OCI-LY3 (cell line): Measurements from ENCODE around the gene CAMSAP2.

Source experiments
- H2AFZ ChIP-seq: fragments of 200-600, 300-600 bp; shearing (Covaris generic); 2 replicates; pipeline ENCODE4 v1.6.0; 2014; ENCODE audit warnings: antibody characterized with exemption, low read depth, low read length
- H3K27ac ChIP-seq: fragments of 200-600, 300-600 bp; sonication (generic); 2 replicates; pipeline ENCODE4 v1.5.1; 2014; ENCODE audit warnings: mild to moderate bottlenecking, low read length, moderate library complexity, mixed read lengths
- H3K27me3 ChIP-seq: fragments of 200-600, 300-600 bp; sonication (generic); 2 replicates; pipeline ENCODE4 v1.6.1; 2014; ENCODE audit warnings: low read depth, low read length, mixed read lengths
- H3K36me3 ChIP-seq: fragments of 200-600, 300-600 bp; sonication (generic); replicated peaks from 2 replicates; pipeline ENCODE3; 2014; ENCODE audit warnings: low read depth, low read length, mixed read lengths
- H3K4me1 ChIP-seq: fragments of 300-600, 200-600 bp; sonication (generic); 2 replicates; pipeline ENCODE4 v1.6.1; 2014; ENCODE audit warnings: low read length, mixed read lengths
- H3K4me2 ChIP-seq: fragments of 200-600, 300-600 bp; sonication (generic); 2 replicates; pipeline ENCODE4 v1.6.1; 2014; ENCODE audit warnings: low read length, mixed read lengths
- H3K4me3 ChIP-seq: fragments of 300-600, 200-600 bp; sonication (generic); 2 replicates; pipeline ENCODE4 v1.5.1; 2014; ENCODE audit warnings: antibody characterized with exemption, mild to moderate bottlenecking, low read length, moderate library complexity
- H3K79me2 ChIP-seq: fragments of 300-600, 200-600 bp; shearing (Covaris generic); 2 replicates; pipeline ENCODE4 v1.6.1; 2014; ENCODE audit warnings: mild to moderate bottlenecking, low read length, mixed read lengths
- H3K9ac ChIP-seq: fragments of 300-600, 200-600 bp; shearing (Covaris generic); 2 replicates; pipeline ENCODE4 v1.6.0; 2014; ENCODE audit warnings: mild to moderate bottlenecking, low read length, moderate library complexity
- H3K9me3 ChIP-seq: fragments of 200-600, 300-600 bp; shearing (Covaris generic); 2 replicates; pipeline ENCODE4 v1.6.1; 2014; ENCODE audit warnings: low read length, mixed read lengths; ENCODE audit not compliant: insufficient read depth
- H4K20me1 ChIP-seq: fragments of 200-600, 300-600 bp; sonication (generic); 2 replicates; pipeline ENCODE4 v1.6.1; 2016; ENCODE audit warnings: low read length, mixed read lengths; ENCODE audit not compliant: insufficient read depth
- CTCF ChIP-seq: fragments of 200-600, 300-600 bp; sonication (generic); IDR thresholded peaks from 2 replicates; pipeline ENCODE4 v1.5.1; 2014; ENCODE audit warnings: antibody characterized with exemption, low read length, low read depth
- EZH2phosphoT487 ChIP-seq: fragments of 200-600 bp; shearing (Covaris generic); IDR thresholded peaks from 2 replicates; pipeline ENCODE4 v1.6.1; 2018; ENCODE audit warnings: antibody characterized with exemption, mixed run types, low read depth

The CAMSAP2 gene

GRCh38 chr1:200802042-200802441 is 63.3 kb downstream of the CAMSAP2 start:
- H3K9me3 ChIP-seq = no peaks in the 10 kb centered on the region
- H3K27me3 ChIP-seq = no peaks in the 10 kb centered on the region
- no peaks in the 10 kb centered on the region for H3K36me3 ChIP-seq
- H3K4me2 ChIP-seq = no peak overlapping the region
- no peaks in the 10 kb centered on the region for H3K79me2 ChIP-seq
- no peaks in the 10 kb centered on the region for H3K4me1 ChIP-seq
- no peak overlapping the region for H3K9ac ChIP-seq
- no peak overlapping the region for H3K4me3 ChIP-seq
- H2AFZ ChIP-seq = no peak overlapping the region
- no peaks in the 10 kb centered on the region for H4K20me1 ChIP-seq
- TF ChIP-seq EZH2phosphoT487 = no peak
- H3K27ac ChIP-seq = no peak overlapping the region

- Histone ChIP-seq H3K9me3 (no peaks in the 10 kb centered on the region), H3K36me3 (no peaks in the 10 kb centered on the region), H3K4me2 (no peak overlapping the region), H3K4me3 (no peak overlapping the region), H3K9ac (no peak overlapping the region), H3K27me3 (no peaks in the 10 kb centered on the region), H3K79me2 (no peaks in the 10 kb centered on the region), H2AFZ (no peak overlapping the region), H3K27ac (no peak overlapping the region), H3K4me1 (no peaks in the 10 kb centered on the region), H4K20me1 (no peaks in the 10 kb centered on the region)
- TF ChIP-seq EZH2phosphoT487 (no peak), CTCF (peak; percentile 99)
Observed at GRCh38 chr1:200802865-200803512, 64.3 kb downstream of the CAMSAP2 start.

- Histone ChIP-seq H3K27ac (no peak overlapping the region), H3K4me2 (no peak overlapping the region), H3K9me3 (no peaks in the 10 kb centered on the region), H3K9ac (no peak overlapping the region), H3K36me3 (peaks cover 5% of the 10 kb centered on the region), H3K27me3 (no peaks in the 10 kb centered on the region), H3K79me2 (no peaks in the 10 kb centered on the region), H2AFZ (no peak overlapping the region), H3K4me1 (no peaks in the 10 kb centered on the region), H4K20me1 (no peaks in the 10 kb centered on the region), H3K4me3 (no peak overlapping the region)
- TF ChIP-seq CTCF = no peak
- TF ChIP-seq EZH2phosphoT487 = no peak
Observed at GRCh38 chr1:200805719-200806118, 67.0 kb downstream of the CAMSAP2 start.

GRCh38 chr1:200808846-200809245 is 70.2 kb downstream of the CAMSAP2 start:
- Histone ChIP-seq H3K36me3 (peaks cover 5% of the 10 kb centered on the region), H3K9ac (no peak overlapping the region), H4K20me1 (no peaks in the 10 kb centered on the region), H3K4me2 (no peak overlapping the region), H3K4me3 (no peak overlapping the region), H3K9me3 (no peaks in the 10 kb centered on the region), H3K27ac (no peak overlapping the region), H3K4me1 (no peaks in the 10 kb centered on the region), H2AFZ (no peak overlapping the region), H3K79me2 (no peaks in the 10 kb centered on the region), H3K27me3 (no peaks in the 10 kb centered on the region)
- TF ChIP-seq CTCF (no peak), EZH2phosphoT487 (no peak)
